22Rv1 (cell line): ENCODE measurements around the gene FYN.
"Not testable (repeated sequence)": the region's sequence is repeated elsewhere in the genome, so short reads cannot be mapped to it uniquely, and the experiment has no call there.

ENCODE experiments used
- ZFX ChIP-seq: fragments of 450-650 bp; IDR thresholded peaks from 2 replicates; pipeline ENCODE4 v1.6.1; 2017; ENCODE audit warnings: antibody characterized with exemption, borderline replicate concordance
- TF ChIP-seq, protein P1 (sequence below): fragments of 450-650 bp; IDR thresholded peaks from 2 replicates; pipeline ENCODE4 v1.5.1; 2017; ENCODE audit warnings: mild to moderate bottlenecking

DNA sequence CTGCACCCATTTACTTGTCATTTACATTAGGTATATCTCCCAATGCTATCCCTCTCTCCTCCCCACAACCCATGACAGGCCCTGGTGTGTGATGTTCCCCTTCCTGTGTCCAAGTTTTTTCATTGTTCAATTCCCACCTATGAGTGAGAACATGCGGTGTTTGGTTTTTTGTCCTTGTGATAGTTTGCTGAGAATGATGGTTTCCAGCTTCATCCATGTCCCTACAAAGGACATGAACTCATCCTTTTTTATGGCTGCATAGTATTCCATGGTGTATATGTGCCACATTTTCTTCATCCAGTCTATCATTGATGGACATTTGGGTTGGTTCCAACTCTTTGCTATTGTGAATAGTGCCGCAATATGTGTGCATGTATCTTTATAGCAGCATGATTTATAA, 87.1 kb downstream of the FYN start:
- TF ChIP-seq, protein P1, sequence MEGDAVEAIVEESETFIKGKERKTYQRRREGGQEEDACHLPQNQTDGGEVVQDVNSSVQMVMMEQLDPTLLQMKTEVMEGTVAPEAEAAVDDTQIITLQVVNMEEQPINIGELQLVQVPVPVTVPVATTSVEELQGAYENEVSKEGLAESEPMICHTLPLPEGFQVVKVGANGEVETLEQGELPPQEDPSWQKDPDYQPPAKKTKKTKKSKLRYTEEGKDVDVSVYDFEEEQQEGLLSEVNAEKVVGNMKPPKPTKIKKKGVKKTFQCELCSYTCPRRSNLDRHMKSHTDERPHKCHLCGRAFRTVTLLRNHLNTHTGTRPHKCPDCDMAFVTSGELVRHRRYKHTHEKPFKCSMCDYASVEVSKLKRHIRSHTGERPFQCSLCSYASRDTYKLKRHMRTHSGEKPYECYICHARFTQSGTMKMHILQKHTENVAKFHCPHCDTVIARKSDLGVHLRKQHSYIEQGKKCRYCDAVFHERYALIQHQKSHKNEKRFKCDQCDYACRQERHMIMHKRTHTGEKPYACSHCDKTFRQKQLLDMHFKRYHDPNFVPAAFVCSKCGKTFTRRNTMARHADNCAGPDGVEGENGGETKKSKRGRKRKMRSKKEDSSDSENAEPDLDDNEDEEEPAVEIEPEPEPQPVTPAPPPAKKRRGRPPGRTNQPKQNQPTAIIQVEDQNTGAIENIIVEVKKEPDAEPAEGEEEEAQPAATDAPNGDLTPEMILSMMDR: not testable (repeated sequence)
- not testable (repeated sequence) for TF ChIP-seq ZFX
